Activated CD8-positive, alpha-beta memory T cell treated with anti-CD3 and anti-CD28 coated beads, Interleukin-2, amount 50 U/mL, for 1 hour (primary cell): ENCODE measurements around the gene CORO6.
"Not testable (repeated sequence)": the region's sequence is repeated elsewhere in the genome, so short reads cannot be mapped to it uniquely, and the experiment has no call there.

Source experiments
- DNase-seq: peaks from one replicate; pipeline ENCODE4 v3.0.0-alpha.2; 2020; ENCODE audit errors: extremely low read depth

The CORO6 gene

DNA sequence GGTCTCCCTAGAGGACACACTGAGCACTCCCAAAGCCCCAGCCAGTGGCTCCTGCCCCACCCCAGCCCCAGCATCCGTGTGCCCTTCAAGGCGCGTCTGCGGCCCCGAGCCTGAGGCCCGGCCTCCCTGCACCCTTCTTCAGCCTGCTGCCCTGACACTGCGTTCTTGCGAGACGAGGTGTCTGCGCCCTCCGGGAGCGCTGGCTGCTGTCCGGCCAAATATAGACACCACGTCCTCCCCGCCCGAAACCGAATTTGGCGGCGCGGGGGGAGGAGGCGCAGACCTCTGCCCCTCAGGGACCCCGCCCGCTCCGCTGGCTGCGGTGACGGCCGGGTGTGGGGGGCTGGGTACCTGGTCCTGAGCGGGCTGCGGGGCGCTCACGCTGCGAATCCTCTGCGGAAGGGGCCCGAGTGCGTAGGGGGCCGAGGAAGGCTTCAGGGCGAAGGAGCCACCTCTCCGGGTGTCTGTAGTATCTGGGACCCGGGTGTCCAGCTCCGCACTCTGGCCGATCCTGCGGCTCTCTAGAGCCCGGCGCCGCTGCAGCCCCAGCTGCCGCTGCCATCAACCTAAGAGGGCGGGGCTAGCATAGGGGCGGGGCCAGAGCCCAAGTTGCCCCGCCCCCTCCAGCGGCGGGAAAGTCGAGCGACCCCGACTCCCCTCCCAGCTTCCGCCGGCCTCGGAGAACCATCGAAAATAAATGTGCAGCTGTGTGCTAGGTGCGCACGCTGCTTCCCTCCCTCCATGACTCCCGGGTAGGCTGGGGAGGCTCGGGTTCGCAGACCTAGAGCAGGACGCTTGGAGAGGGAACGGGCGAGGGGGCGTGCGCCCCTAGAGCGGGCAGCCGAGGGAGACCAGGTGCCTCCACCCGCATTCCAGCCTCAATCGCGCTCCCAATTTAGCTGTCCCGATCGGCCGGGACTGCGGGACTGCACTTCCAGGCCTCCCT lies at the start of gene CORO6:
TSS of gene CORO6 (minus strand) at position 576 of the 946 bp plus-strand sequence. CDS start 1,491 bp downstream, outside the sequence.
- DNase-seq, result no peak

DNA sequence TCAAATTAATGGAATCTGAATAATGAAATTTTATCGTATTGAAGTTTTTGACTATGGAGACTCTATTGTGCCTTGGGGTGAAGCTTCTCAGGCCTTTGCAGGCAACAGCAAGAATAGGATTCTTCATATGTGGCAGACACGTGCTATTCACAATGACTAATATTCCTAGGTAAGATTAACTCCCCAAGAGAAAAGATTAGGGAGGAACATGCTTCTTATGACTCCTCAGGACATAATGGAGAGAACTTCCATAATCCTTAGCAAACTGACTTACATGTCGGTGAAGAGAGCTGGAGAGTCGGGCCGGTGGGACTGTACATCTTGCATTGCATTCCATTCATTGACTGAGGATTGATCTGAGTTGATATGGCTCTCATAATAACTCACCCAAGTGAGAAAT lies 48.9 kb upstream of the CORO6 start:
- DNase-seq, result no peak

DNA sequence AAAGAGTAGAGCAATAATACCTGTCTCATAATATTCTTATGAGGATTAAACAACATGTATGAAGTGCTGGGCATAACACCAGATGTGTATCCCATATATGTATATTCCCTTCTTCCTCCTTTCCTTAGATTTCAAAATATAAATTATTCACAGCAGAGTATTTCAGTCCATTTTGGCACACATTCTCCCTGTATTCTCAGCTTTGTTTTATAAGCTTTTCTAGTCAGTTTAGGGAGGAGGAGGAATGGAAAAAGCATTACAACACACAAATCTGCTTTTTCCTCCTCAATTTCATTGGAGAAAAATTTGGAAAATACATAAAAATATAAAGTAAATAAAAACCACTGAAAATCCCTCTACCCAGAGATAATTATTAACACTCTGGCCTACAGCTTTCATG lies 46.6 kb upstream of the CORO6 start:
- DNase-seq, result no peak

DNA sequence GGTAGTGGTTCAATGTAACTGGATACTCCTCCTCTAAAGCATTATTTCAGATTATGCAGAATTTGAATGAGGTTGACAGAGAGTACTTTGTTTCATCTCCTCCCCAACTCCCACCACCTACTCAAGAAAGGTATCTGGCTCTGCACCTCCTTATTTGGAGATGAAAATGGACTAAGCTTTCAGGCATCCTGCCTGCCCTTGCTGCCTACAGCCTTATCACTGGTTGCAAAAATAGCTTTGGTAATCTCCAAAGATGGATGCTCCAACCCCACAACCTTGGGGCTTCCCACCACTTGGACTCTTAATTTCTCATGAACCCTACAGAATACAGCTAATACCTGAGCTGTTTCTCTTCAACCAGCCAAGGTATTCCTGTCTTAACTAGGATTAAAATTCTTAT lies 45.3 kb upstream of the CORO6 start:
- no peak for DNase-seq

DNA sequence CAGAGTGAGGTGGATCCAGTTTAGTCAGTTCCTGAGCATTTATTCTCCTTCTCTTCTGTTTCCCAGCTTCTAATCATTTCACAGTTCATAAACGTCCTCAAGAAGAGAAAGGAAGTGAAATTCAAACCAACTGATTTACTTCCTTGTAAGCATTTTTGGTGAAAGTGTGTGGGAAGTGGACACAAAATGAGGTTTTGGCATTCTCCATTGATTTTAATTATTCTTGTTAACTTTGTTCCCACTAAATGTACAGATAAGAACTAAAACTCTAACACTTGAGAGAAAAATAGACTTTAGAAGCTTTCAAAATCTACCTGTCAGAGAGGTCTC lies 42.7 kb upstream of the CORO6 start:
- DNase-seq, result no peak

DNA sequence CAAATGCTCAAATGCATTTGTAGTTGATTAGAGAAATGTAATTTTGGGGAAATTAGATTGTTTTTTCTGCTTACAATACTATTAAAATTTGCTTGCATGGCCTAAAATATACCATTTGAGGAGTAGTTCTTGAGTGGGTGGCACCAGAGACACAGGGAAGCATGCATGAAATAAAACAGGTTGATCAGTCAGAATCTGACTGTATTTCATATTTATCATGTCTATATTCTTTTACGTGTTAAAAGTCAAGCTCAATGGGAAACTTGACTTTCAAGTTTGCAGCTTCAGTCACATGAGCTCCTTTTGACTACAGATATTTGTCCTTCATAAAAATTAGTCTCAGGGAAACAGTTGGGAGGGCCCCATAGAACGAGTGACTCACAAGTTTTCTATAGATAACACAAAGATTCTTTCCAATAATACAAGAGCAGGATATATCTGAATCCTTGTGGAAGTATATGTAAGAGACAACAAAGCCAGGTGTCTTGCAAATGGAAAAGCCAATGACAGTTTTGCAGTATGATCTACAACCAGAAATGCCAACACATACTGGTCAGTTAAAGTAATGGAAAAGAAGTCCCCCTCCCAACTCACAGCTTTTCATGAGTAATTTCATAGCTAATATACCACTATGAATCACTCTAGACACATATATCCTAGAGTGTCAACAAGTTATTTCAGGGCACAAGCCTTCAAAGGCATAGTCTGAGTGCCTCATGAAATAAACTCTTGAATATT lies 42.2 kb upstream of the CORO6 start:
- no peak for DNase-seq

DNA sequence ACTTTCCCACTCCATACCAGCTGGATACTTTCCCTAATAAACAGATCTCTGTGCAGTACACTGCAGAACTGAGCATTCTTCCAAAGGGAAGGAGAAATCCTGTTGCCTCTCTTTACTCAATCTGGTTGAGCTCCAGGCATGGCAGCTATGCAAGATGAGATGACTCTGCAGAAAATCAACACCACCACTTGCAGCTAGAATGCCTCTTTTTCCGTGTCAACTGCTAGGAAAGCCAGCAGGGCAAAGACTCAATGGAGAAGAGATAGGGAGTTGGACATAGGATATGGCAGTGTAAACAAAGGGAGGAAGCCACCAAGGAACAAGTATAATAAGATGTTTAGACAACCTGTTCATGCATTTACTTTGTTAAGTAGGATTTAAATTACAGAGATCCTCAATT lies 40.4 kb upstream of the CORO6 start:
- no peak for DNase-seq

DNA sequence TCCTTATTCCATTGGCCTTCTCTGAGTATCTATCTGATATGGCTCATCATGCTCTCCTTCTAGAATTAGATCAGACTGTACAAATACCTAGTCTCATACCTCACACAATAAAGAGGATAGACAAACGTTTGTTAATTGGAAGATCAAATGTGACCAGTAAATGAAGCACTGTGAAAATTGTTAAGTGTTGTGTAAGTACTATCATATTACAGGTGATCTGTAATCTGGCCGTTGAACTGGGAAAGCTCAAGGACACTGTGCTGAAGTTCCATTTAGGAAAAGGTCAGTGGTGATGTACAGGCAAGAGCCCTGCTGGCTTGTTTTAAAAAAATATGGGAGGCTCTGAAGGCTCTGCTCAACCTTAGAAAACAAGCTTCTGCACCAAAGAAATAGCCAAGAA lies 38.5 kb upstream of the CORO6 start:
- DNase-seq, result no peak

DNA sequence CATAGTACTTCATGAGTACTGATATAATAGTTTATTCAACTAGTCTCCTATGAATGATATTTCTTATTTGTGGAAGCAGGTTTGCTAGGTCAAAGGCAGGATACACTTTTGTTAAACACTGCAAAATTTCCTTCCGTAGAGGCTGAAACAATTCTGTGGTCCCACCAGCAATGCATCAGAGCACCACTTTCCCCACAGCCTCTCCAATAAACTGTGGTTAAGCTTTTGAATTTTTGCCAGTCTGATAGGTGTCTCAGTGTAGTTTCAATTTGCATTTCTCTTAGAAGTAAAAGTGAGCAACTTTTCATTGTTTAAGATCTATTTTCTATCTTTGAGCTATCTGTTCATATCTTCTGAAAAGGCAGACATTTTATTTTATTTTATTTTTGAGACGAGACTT lies 36.4 kb upstream of the CORO6 start:
- no peak for DNase-seq

DNA sequence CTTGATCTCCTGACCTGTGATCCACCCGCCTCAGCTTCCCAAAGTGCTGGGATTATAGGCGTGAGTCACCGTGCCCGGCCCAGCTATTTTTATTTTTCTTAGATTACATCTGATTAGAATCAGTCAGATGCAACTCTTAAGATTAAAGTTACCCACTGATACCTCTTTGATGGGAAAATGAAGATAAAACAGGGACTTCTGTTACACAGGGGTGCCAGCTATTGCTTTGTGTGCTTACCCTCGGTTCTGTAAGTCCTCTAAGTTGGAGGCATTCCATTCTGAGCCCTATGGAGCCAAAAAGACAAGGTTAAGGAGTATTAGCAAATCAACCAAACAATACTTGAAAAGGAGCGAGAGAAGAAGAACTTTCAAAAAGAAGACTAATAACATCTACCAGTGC lies 32.6 kb upstream of the CORO6 start:
- no peak for DNase-seq

DNA sequence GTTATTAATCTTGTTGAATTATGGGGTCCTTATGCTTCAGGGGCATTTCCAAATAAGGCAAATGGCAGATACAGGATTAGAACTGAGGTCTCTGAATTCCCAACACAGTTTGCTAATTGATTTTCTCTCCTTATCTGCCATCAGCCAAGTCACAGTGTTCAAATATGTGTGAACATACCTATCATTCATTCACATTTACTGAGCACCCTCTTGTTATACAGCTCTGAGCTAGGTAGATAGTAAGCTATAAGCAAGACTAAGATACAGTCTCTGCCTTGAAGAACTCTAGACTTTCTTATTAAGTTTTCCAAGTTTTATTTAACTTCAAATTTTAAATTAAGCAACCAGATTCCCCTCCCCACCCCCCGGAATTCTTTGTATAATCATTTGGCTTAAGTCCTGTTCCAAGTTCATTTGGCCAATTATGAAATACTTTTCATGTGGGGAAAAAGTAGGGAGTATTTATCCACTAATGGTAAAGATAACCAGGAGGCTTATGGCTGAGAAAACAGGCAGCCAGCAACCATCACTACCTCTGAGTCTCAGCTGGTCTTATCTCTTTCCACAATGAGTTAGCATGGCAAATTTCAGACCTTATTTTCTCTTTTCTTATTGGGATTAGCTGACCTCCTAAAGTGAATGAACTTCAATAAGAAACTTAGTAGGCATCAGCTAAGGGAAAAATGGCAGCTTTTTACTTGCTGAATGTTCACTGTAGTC lies 31.4 kb upstream of the CORO6 start:
- DNase-seq, result no peak

DNA sequence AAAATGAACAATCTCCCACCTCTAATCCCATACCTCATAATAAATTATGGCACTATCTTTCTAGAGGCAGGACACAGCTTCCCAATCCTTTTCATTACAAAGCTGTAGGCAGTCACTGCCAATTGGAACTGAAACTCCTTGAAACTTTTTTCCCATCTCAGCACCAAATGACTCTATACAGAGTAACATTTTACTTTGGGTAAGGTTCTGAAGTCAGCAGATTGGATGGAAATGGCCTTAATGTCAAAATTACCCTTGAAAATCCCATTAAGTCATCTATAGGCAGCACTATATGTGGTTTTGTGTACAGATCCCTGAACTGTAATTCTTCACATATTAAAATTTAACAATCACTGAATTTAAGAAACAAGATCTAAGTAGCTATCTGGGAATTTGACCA lies 30.3 kb upstream of the CORO6 start:
- DNase-seq, result no peak

DNA sequence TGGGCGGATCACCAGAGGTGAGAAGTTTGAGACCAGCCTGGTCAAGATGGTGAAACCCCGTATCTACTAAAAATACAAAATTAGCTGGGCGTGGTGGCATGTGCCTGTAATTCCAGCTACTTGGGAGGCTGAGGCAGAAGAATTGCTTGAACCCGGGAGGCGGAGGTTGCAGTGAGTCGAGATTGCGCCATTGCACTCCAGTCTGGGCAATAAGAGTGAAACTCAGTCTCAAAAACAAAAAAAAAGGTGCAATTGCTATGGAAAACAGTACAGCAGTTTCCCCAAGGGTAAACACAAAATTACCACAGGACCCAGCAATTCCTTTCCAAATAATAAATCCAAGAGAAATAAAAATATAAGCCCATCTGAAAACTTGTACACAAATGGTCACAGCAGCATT lies 29.2 kb upstream of the CORO6 start:
- not testable (repeated sequence) for DNase-seq

DNA sequence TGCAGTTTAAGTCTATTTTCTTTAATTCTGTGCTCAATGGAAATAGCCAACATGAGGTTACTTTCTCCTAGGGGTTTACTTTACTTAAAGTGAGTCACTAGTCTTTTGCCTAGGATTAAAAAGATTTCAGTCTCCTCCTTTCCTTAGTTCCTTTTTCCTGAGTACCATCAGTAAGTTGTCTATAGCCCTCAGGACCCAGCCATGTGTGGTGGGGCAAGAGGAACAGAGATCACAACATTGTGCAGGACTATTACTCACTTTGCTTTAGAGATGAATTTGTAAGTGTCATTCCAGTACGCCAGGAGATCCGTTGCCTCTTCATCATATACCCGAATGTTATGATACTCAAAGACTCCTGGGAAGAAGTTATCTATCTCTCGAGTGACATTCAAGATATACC lies 27.7 kb upstream of the CORO6 start:
- DNase-seq, result no peak

DNA sequence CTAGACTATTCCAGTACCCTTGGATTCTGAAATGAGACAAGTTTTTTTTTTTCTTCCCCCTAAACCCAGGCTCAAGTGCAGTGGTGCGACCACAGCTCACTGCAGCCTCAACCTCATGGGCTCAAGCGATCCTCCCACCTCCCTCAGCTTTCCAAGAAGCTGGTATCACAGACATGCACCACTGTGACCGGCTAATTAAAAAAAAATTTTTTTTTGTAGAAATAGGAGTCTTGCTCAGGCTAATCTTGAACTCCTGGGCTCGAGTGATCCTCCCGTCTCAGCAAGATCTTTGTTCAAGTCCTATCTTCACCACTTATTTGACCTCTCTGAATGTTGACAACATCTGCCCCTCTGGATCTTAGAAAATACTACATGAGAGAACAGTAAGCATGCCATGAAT lies 26.6 kb upstream of the CORO6 start:
- DNase-seq, result no peak

DNA sequence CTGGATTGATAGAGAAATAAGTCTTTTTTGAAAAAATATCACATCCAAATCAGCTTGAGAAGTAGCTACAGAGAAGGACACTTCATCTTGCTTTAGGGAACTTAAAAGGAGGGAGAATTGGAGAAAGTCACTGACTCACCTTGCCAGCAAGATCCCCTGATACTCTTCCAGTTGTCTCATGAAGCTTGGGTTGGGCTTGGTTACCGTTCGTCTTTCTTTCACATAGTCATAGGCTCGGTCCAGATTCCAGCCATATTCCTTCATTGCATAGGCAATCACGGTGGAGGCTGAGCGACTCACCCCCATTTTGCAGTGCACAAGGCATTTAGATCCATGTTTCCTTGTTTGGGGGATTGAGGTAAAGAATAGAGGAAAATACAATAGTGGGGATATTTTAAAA lies 25.3 kb upstream of the CORO6 start:
- no peak for DNase-seq

DNA sequence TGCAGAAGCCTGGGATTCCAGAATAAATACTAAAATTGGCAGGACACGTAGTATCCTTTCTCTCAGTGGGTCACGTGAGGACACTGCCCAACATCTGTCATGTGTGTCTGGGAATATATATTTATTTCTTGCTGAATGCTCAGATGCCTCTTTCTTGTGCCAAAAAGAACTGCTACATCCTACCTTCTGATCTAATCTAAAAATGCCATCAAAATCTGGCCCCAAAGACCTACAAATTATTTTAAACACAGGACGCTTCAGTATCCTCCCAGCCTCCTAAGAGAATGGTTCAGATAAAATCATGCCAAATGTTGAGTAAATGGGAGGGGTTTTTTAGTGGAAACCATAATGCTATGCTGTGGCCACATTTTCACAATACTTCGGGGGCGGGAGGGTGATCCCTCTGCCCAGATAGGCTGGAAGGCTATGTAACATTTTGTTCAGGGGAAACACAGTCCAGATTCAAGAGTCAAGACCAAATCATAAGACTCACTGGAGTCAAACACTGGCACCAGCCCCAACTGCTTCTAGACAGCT lies 22.9 kb upstream of the CORO6 start:
- DNase-seq, result no peak

DNA sequence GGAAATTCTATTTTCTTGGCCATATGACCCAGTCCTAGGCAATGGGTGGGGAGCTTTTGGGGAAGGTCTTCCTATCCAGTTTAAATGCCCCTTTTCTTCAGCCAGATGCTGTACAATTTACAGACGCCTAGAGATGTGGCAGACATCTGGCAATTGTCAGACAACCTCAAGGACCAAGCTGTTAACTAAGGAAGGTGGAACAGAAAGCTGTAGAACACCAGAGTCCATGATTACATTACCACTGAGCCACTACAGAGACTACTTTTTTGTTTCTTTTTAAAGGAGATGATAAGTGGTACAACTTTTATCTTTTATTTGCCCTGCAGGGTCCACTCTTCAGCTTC lies 21.1 kb upstream of the CORO6 start:
- DNase-seq, result no peak

DNA sequence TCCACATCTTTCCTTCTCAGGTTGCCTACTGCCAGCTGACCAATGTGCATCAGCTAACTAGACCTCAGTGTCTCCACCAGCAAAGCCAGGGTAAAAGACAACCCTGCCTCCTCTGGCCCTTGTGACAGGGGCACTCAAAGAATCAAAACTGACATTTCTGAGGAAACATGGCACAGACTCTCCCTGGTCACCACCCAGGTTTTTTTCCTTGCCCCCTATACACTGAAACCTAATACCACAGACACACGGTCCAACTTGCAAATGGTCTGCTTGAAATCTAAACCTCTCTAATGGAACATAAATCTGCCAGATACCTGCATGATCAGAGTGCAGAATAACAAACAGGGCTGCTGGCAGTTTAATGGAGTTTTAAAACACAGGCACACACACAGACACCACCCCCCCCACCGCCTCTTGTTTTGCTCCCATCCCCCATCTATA lies 19.5 kb upstream of the CORO6 start:
- no peak for DNase-seq

DNA sequence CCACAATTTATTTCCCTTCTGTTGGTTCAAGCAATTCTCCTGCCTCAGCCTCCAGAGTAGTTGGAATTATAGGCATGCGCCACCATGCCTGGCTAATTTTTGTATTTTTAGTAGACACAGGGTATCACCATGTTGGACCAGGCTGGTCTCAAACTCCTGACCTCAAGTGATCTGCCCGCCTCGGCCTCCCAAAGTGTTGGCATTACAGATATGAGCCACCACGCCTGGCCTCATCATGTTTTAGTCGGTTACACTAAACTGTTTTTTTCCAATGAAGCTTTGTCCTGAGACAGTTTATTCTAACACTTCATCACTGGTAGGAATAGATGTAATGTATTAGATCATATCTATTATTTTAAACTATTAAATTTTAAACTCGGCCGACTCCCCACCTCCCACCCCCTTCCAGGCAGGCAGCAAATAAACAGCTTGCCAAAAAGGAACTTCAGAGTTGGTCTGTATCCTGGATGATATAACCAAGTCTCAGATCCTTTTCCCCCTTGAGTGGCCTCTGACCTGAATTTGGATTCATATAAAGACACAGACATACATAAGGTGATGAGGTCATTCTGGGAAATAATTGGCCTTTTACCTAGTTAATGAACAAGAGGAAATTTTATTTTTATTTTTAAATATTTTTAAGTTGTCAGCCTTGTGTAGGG lies 18.4 kb upstream of the CORO6 start:
- no peak for DNase-seq

DNA sequence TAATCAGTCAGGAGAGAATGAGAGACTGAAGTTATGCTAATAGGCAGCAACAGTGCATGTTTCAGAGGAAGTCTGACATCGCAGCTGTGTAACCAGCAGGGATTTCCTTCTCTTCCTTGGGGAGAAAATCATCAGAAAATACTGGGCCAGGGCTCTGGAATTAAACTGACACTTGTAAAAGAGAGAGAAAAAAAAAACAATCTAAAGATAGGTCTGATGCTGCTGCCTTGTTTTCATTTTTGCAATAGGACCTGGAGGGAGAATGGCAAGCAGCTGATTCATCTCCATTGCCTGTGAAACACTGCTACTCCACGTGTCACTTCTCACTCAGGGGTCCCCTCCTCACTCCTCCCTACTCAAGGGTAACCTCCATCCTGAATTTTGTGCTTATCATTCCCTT lies 17.7 kb upstream of the CORO6 start:
- no peak for DNase-seq

DNA sequence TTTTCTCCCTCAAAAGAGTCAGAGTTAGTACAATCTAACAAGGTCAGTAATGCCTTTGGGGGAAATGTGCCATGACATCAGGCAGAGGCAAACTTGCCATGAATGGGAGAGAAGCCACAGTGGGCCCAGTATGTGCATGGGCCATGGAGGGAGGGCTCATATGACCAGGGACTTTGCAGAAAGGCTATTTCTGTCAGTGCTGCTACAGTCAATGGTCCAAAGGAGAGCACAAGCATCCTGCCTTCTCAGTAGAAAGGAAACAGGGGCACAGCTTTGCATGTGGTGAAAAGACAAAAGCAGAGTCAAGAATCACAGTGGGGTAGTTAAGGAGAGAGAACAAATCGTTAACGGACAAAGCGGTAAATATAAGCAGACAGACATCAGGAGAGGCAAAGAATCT lies 11.2 kb upstream of the CORO6 start:
- DNase-seq, result no peak
